Subcutaneous adipose tissue (tissue), 4 donors: Measurements from ENCODE around the gene ADAMTS14. TPM values are rescaled to one million over a fixed set of nuclear protein-coding genes. Genes with fewer than 3 reads are reported as not detected.

Experiments used
- CTCF ChIP-seq: fragments of 450-650 bp; IDR thresholded peaks from one replicate; pipeline ENCODE4 v1.5.1; 2016; ENCODE audit warnings: low read depth, mild to moderate bottlenecking, control low read depth, antibody characterized with exemption, moderate library complexity
- small RNA-seq: library from RNA; depleted of rRNA; stranded (forward); fragments of <200 nt; gene quantifications from one replicate; pipeline ENCODE3, GENCODE V24; 2016
- total RNA-seq, 4 donors: library from RNA; depleted of rRNA; stranded (reverse); fragments of >200 nt; gene quantifications; one replicate each; pipeline ENCODE4 v1.1.0, GENCODE V29; 2016

The ADAMTS14 gene
- total RNA-seq, 4 donors from 2014 or later, result not detected

GRCh38 chr10:70807556-70807955 lies 135.2 kb downstream of the ADAMTS14 start:
- no peak for TF ChIP-seq CTCF

- TF ChIP-seq CTCF, result no peak
Measured at GRCh38 chr10:70809011-70809611, 136.8 kb downstream of the ADAMTS14 start.

GRCh38 chr10:70809726-70810125 lies 137.4 kb downstream of the ADAMTS14 start:
- TF ChIP-seq CTCF, result no peak

- TF ChIP-seq CTCF, result no peak
Measured at GRCh38 chr10:70810967-70811366, 138.7 kb downstream of the ADAMTS14 start.

GRCh38 chr10:70811881-70812280 lies 139.6 kb downstream of the ADAMTS14 start:
- no peak for TF ChIP-seq CTCF

Small RNA genes within 50 kb of the gene (small RNA-seq; reads per million reads assigned to genes)
- gene RPS26P40, result not detected

Other genes starting within 250 kb of the ADAMTS14 start
- gene NODAL, start 230.8 kb upstream of the ADAMTS14 start, total RNA-seq, result not detected
- 1 to 10 TPM; 1.0 to 4.5 (median 2.9) TPM for gene PALD1, start 193.7 kb upstream of the ADAMTS14 start, total RNA-seq
- gene PRF1, start 69.8 kb upstream of the ADAMTS14 start, total RNA-seq, result 1 to 10 TPM; 2.0 to 5.3 (median 3.3) TPM
- gene TBATA, start 112.9 kb downstream of the ADAMTS14 start, total RNA-seq, result 1 to 10 TPM in 1 of 4 donors, not detected in 3; 1.1 TPM
- gene SGPL1, start 143.4 kb downstream of the ADAMTS14 start, total RNA-seq, result 10 to 100 TPM; 25.9 to 52.6 (median 42.0) TPM
- gene PCBD1, start 216.1 kb downstream of the ADAMTS14 start, total RNA-seq, result 100 to 1,000 TPM in 1 of 4 donors, 10 to 100 TPM in 3; 62.8 to 141 (median 83.7) TPM